Ureter (tissue), 1 donor: Measurements from ENCODE around the gene PPARG. TPM values are rescaled to one million over a fixed set of nuclear protein-coding genes. Genes with fewer than 3 reads are reported as not detected.

Experiments
- DNase-seq: peaks from one replicate; pipeline ENCODE4 v3.0.0-alpha.2; 2020; ENCODE audit warnings: low spot score
- total RNA-seq: library from RNA; stranded (reverse); gene quantifications from one replicate; pipeline ENCODE4 v1.2.4, GENCODE V29; 2023
- donor health status: DM: yes; HTN: yes; CAD: no.

PPARG gene
- total RNA-seq, 1 donor from 2014 or later, result 214 TPM

DNA sequence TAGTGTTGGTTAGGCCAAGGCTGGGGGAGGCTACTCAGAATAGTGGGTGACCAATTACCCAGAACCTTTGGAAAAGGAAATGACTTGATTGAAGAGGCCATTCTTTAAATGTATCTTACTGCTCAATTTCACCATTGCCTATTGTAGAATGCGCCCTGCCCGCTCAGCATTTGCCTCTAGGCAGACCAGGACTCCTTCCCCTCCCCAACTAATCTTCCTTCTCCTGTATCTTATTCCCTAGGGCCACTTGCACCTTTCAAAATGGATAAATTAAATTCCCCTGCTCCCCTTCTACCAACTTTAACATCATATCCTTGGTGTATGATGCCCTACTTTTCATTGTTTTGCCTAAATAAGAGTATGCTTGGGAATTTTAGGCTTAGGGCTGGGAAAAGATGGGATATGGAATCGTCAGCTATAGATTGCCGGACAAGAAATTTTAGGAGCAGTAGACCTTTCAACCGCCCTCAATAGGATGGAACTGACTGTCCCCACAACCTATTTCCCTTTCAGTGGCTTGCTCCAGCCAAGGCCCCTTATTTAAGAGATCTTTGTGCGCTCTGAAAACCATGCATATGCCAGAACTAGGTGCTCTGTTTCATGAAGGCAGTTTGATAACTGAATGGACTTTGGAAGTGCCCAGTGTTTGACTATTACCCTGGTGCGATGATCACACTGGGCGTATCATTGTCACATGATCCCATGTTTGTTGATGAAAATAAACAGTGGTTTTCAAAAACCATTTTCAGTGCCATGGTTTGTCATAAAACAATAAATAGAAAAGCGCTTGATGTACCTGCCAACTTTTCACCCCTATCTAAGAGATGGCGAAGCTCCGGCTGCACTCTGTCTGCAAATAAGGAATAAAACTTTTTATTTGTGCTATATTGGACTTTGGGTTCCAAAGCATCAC is 121.1 kb downstream of the PPARG start:
- no peak for DNase-seq

DNA sequence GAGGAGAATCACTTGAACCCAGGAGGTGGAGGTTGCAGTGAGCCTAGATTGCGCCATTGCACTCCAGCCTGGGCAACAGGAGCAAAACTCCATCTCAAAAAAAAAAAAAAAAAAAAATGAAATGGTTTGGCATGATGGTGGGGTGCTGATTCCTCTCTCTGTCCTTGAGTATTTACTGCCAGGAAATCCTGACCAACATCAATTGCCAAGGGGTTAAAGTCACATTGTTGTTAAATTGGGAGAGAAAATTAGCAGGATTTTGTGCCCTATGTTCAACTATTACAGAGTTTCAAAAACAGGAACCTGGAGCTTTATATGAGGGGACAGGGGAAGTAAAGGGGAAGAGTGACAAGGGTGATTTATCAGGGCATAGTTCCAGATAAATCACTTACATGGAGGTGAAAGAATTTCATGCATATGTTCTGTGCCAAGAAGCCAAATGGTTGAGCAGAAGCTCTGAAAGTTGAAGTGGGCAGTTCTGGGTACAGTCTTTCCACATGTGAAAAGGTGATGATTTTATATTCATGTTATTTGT is 124.9 kb downstream of the PPARG start:
- DNase-seq, result no peak

DNA sequence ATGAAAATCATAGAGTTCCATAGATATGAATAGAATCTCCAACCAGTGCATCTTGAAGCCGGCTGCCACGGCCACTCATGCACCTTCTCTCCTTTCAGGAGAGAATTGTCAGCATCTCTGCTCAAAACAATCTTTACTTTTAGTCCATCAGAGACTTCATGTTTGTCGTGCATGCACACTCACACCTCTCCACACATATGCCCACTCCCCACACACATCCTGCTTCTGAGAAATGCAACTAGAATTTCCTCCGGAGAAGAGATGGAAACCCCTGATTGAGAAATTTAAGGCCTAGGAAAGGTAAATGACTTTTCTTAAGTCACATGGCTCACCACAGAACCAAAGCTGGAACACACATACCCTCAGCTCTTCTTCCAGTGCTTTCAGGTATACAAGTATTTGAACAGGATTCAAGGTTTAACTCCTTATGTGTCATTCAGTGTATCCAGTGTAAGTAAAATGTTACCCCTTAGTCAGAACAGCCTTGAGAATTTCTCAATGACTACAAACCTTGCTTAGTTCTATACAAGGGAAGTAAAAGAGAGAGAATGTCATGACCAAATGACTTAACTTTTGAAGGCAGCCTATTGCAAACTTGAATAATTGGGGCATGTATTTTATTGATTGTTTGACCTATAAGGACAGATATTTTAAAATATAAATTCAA is 126.3 kb downstream of the PPARG start:
- no peak for DNase-seq

DNA sequence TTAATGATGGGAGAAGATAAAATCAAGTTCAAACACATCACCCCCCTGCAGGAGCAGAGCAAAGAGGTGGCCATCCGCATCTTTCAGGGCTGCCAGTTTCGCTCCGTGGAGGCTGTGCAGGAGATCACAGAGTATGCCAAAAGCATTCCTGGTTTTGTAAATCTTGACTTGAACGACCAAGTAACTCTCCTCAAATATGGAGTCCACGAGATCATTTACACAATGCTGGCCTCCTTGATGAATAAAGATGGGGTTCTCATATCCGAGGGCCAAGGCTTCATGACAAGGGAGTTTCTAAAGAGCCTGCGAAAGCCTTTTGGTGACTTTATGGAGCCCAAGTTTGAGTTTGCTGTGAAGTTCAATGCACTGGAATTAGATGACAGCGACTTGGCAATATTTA is 127.9 kb downstream of the PPARG start:
- no peak for DNase-seq

DNA sequence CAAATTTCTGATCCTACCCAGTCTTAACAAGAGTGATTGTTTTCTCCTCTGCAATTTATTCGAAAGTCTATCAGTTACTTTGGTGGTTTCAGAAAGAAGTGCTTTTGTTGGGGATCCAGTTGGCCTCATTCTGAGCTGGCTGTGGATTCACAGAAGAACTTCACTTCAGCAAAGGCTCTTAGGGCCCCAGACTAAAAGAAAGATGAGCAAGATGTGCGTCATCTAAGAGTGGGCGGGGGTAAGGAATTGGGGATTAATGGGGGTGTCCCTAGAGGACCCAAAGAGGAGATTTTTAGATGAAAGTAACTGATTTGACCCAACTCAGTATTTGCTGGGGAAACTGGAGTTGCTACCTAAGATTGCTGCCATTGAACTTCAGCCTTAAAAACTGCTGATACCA is 131.5 kb downstream of the PPARG start:
- DNase-seq, result no peak

DNA sequence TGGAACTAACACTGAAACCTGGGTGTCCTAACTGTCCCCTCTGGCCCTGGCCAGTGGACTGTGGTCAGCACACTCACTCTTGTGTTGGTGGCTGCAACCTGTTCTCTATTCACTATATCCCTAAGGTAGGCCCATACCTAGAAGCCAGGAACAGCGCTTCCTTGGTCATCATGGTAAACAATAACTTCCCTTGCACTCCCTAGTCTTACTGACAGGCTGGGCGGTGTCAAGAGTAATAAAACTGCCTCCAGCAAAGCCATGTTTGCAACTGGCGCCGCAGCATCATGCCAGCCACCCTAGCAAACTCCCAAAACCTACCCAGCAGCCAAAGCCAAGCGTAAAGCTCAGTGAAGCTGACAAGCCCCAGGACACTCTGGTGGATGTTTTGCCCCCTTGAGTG is 132.3 kb downstream of the PPARG start:
- DNase-seq, result no peak

DNA sequence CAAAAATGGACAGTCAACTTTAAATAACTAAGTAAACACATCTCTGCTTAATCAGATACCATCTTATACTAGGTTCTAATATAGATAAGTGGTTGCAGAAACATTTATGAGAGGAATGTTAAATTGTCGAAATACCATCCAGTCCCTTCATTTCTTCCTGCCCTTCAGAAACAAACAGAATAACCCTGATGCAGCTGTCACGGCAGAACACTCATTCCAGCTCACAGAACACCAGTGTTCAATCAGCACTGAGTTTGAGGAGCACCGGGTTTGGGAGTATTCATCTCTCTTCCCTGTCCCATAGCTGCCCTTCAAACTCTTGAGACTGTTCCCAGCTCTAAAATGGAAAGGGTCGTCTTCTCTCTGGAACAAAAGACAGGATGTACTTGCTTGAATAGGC is 134.3 kb downstream of the PPARG start:
- DNase-seq, result no peak

DNA sequence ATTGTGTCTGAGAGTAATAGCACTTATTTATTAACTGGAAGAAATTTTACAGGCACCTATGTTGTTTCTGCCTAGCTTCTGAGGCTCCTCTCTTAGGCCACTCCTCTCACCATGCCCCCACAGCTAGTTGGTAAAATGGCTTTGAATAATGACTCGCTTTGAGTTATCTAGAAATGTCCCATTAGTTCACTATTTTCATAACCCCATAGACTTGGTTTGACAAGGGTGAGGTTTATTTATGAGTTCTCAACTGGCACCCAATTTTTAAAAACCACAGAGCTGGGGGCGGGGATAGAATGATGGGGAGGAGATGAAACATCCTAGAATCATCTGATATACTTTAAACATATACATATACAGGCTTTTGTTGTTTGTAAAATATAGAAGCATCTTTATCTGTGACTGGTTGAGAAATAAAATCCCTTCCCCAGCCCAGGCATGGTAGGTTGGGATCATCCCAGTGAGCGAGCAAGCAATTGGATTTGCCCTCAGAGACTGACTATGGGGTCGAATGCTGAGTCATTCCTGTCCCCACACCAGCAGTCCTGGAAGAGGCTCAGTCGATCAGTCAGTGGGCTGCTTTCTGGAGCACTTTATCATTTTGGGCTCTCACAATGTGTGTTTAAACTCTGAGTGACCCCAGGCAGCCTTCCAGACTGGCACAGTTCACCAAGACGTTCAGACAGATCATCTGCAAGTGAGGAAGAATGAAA is 135.2 kb downstream of the PPARG start:
- DNase-seq, result no peak

DNA sequence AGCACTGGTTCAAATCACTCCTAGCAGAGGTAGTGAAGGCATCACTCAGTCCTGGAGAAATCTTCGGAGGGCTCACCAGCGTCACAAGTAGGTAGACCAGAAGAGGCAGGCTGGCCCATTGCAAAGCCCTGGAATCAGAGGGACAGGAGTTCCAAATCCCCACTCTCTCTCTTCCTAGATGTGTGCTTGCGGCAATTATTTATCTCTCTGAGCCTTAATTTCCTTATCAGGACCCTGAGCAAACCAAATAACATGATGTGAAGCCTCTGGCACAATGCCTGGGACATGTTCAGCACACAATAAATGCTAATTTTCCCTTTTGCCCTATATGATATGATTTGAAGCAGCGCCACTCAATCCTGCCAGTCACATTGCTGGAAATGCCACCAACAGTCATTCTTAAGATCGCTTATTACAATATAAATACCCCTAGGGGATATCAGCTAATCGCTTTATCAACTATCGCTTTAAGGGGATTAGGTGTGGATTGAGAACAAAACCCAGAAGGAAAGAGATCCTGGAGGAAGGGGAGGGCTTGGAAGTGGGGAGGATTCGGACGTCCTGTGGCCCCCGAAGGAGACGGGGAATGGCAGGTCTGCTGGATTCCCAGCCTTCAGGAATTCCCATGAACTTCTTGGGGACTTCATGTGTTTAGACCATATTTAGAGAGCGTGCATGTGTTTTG is 135.9 kb downstream of the PPARG start:
- no peak for DNase-seq

DNA sequence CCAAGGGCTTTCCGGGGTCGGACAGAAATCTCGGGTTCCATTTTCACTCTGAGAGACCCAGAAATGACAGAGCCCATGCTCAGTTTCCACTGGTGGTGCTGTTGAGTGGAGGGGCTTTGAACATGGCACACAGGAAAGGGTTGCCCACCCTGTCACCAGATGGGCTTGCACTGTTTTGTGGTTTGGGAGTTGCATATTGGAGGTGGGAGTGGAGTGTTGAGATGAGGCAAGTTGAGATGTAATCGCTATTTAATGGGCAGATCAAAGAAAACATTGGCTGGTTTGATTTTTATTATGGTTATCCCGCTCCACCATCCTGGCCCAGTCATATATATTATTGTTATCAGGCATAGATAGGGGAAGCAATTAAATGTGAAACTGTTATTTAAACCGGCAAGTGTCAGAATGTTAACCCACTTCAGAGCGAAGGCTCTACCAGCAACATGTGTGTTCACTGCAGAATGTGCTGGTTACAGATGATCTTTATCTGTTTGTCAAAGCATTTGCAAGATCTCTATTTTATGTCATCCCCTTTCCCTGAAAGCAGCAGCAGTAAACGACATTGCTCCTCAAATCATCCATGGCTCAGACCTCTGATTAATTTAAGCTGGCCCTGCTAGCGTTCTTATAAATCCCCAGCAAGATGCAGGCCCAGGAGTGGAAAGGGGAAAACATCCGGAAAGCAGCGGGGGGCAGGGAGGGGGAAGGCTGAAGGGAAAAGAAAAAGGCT is 137.1 kb downstream of the PPARG start:
- DNase-seq, result no peak

DNA sequence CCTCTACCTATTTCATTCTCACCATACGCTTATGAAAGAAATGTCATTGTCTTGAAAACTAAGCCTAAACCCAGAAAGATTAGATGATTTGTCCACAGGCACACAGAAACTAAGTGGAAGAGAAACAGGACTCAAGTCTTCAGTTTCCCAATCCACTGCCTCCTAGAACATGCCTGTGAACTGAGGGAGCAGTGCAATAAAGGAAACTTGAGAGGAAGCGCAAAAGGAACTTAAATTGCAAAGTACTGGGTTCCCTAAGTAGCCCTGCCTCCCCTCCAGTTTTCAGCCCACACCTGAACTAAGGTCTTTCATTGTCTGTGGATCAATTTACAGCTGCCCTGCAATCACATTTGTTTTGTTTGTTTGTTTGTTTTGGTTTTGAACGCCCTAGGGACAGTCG is 138.7 kb downstream of the PPARG start:
- no peak for DNase-seq

DNA sequence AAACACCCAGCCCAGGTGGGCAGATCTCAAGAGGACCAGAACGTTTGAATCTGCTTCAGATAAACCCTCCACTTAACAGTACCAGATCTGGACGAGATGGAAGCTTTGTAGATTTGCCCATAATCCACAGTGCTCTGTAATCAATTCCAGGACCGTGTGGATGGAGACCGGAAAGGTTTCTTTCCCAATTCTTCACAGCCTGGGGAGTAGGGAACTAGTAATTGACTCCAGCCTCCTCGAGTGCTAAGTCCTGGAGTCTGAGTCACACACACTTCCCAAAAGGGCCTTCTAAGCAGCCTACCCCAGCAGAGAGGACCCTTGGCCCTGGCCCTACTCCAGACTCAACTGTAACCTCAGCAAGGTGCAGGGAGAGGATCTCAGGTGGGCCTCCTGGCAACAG is 139.3 kb downstream of the PPARG start:
- DNase-seq, result no peak

DNA sequence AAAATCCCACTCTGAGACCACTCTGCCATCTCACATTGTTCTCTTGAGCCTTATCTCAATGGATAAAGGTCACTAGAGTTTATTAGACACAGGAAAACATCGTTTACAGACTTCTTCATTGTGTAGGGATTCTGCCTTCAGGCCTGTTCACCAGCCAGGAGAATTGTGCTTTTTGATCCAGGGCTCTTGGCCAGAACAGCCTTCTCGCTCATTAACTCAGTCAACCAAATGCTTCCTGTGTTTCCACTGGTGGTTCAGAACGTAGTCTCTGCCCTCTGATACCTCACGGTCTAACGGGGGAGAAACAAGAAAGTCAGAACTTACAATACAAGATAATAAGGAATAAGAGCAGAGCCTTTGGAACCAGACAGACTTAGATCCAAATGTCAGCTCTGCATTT is 141.2 kb downstream of the PPARG start:
- DNase-seq, result no peak

DNA sequence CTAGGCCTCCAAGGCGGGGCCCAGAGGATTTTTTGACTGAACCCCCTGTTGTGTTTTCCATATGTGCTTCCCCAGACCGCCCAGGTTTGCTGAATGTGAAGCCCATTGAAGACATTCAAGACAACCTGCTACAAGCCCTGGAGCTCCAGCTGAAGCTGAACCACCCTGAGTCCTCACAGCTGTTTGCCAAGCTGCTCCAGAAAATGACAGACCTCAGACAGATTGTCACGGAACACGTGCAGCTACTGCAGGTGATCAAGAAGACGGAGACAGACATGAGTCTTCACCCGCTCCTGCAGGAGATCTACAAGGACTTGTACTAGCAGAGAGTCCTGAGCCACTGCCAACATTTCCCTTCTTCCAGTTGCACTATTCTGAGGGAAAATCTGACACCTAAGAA is 145.0 kb downstream of the PPARG start:
- DNase-seq, result no peak

DNA sequence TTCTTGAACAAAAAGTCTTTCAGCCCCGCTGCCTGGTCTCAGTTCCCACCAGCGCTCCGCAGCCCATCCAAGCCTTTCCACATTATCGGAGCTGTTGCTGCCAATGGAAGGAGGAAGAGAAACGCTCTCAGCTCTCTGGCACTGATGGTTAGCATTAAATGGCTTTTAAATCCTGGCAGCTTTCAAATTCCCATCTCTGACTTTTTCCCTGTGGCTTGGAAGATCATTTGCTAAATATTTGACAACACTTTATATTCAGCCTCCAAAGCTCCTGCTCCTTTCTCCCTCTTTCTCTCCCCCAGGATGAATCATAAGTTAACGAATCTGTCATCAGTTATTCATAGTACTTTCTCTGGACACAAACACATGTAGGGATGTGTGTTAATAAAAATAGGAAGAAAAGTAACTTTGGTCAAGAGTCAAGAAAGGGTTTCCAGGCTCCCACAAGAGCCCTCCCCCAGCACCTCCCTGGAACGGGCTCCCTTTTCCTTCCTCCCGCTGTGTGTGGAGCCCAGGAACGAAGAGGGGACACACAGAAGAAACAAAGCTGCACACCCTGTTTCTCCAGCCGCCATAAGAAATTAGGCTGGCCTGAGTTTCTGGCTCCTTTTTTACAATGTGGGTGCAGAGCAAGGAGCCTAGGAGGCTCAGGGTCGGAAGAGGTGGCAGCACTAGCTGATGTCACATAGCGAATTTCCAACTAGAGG is 147.8 kb downstream of the PPARG start:
- DNase-seq, result no peak

DNA sequence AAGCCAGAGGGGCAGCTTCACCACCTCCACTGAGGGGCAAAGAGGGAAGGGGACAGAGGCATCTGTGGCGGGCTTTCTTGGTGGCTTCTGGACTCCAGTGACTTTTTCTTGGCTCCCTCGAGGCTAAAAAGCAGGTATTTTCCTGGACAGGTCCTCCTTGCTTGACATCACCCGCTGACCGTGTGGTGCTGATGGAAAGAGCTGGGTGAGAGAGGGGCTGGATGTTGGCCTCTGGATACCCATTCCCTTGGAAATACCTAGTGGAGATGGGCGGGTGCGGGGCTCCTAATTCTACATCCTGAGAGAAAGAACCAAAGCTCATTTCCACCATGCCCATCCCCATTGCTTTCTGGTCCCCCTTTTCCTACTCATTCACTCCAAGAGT is 148.3 kb downstream of the PPARG start:
- no peak for DNase-seq

DNA sequence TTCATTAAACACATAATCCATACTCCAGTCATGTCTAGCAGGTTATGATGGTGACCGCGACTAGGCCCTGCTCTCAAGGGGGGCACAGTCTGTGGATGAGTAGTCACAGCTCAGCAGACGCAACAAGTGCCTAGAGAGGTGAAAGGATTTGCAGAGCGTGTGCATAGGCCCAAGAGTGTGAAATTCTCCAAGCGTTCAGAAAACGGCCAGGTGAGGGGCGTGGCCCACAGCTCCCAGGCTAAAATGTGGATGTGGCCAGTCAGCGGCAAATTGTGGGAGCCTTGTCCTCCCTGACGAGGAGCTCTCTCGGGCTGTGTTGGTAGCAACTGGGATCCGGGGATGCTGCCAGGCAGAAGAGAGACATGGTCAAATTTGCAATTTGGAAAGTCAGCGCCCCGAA is 149.0 kb downstream of the PPARG start:
- no peak for DNase-seq

DNA sequence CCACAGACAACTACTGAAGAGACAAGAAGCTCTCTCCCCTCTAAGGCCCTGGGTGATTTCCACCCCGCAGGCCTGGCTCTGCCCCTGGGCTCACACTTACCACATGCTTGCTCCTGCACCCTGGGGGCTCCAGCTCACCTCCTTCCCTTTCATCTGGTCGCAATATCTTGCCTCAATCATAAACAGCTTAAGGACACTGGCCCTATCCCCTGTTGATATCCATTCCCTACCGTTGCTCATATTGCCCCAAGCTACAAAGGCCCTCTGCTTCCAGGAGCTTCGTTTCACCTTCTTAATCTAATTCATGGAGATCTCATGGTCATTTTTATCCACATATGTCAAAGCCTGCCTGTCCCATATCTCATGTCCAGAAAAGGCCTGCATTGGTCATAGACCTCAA is 149.4 kb downstream of the PPARG start:
- no peak for DNase-seq

DNA sequence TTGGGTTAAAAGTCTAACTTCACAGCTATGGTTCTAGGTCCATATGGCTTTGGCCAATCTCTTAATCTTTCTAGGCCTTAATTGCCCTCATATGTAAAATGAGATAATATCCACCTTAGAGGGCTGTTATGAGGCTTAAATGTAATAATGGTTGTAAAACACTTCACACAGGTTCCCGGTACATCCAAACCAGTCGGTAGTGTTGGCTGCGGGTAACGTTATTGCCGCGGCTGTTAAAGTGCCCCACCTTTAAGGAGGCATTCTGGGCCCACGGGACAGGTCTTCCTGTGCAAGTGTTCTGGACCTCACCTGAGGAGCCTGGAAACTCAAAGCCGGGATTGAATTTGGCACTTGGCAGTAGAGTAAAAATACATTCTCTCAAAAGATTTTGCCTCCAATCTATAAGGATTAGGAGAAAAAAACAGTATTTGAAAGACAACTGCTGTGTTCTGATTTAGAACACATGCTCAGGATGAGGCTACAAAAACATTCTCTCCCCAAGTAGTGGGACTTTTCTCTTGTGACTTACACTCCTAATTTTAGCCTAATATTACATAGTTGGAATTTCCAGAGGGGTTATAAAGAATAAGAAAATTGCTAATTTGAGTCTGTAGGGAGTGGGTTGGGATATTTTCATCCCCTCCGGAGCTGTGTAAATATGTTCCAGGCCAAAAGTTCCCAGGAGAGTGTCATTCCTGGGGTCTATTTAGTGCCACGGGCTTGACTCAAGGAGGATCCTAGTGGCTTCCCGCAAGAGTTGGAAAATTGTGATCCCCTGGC is 150.5 kb downstream of the PPARG start:
- DNase-seq, result no peak
